ELF-1 (cell line): ENCODE measurements around the gene ARSK.
A peak's percentile ranks its signal among the peaks of the same experiment; 100 is the strongest.

ENCODE experiments used
- DNase-seq: peaks from one replicate; pipeline ENCODE4 v3.0.0-alpha.2; 2016; ENCODE audit warnings: low read depth, low spot score

ARSK gene

DNA sequence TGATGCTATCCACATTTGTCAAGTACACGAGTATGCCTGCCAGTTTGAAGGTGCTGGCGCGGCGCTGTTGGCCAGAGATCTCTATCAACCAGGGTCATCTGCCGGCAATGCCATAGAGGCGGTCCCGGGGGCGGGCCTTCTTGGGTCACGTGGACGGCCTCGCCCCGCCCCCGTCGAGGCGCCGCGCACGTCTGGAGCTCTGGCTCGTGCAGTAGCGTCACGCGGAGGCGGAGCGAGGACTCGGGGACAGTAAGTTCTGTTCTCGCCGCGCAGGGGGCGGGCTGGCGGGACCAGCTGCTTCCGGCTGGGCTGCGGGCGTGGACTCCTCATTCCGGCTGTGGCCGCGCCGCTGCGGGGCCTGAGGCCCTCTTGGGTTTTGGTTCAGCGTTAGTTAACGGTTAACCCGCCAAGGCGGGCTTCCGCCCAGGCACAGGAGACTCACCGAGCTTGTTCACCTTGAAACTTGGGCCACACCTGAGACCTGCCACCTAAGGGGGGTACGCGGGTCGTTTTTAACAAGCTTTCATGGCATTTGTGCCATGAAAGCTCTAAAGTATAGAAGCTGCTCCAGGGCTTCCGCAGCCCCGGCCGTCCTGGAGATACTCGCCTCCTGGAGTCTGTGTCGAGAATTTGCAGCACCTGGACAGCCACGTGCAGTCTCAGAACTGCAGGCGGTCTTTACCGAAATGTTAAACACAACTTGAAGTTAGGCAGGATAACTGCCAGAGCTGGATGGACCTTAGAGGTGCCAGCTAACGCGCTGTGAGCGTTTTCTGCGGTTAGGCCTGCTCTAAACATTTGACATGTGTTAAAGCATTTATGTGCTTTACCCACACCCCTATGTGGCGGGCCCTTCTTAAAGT lies 91.9 kb downstream of the ARSK start, which contains the start of gene RFESD:
TSS of gene RFESD (plus strand) at position 209 of the 863 bp plus-strand sequence. CDS start 5,495 bp downstream, outside the sequence.
- peak; percentile 98 for DNase-seq

DNA sequence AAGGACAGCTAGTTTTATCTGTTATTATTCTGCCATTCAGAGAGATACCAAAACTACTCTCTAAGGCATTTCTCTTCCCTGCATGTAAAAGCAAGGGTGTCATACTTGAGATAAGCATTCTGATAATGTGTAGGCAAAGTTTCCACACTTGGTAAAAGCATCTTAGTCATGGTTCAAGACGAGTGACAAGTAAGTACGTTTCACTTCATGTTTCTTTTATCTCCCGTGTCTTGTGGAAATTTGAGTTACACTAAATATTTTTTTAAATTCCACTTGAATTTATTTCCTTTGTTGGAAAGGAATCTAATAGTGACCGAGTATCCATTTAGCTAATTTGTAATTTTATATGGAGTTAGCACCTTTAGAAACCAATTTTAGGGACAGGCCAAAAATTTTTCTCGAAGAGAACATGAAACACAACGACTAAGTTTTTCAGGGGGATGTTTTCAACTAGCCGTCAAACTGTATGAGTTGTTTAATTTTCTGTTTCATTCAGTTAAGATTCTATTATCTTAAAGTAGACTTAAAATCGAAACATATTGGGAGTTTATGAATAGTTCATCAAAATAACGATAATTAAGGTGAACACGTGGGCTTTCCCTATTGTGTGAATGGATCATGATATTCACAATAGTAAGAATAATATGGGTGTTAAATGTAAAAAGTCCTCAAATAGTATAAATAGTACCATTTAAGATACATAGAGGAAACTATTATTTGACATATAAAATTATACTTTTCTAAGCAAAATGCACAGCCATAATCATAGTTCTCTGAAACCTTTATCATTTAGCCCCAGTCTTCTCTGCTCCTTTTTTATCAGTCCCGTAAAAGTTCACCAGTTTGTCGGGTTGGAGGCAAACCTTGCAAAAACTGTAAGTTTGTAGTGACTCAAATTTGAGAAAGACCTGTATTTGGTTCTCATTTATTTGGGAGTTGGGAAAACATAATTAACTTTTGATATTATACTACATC lies 93.3 kb downstream of the ARSK start:
- no peak for DNase-seq

DNA sequence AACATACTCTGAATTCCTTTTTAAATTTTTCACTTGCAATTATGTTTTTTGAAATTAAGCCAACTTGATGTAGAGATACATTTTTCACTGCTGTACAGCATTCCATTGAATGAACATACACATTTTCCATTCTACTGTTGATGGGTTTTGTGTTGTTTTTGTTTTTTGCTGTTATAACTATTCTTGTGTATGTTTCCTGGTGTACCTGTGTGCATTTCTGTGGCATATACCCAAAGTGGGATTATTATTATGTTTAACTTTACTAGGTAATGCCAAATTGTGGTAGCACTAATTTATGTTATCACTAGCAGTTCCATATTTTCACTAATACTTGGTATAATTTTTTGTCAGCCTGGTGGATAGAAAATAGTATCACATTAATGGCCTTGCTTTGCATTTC lies 94.4 kb downstream of the ARSK start:
- no peak for DNase-seq

DNA sequence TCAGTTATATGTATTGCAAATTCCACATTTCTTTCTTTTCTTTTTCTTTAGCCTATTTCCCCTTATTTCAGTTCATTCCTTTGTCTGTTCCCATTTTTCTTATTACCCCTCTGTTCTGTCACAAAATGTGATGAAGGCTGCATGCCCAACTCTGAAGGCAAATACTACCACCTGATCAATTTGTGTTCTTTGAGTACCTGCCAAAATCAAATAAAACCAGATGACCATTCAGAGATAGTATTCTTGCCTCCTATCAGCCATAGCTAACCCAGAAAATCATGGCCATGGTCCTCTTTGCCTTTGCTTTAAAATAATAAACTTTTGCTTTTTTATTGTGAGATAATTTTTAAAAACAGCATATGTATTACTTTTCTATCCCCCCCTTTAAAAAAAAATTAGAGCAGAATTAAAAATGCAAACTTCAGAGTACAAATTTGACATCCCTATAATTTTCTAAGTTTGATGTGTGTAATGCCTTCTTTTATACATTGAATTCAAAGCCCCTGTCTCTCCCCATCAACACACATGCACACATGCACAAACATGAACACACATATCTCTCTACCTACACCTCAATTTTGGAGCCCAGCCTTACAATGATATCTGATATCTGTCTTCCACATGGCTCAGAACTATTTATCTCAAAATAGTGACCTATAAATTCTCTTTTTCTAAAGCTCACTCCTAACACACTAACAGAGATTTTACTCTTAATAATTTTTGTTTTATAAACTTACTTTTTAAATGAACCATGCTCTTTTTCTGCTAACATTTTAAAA lies 95.1 kb downstream of the ARSK start:
- DNase-seq = no peak

DNA sequence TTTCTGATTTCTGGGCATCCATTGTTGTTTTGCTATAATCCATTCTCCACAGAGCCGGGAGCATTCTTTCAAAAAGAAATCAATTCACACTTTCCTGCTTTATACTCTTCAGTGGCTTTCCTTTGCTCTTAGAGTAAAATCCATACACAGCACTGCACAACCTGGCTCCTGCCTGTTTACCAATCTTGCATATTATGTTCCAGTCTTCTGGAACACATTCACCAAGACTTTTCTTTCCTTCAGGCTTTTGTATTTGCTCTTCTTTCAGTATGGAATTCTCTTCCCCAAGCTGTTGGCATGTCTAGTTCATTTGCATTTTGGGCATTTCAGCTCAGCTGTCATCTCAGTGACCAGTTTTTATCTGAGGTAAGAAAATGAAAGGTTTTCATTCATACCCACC lies 97.9 kb downstream of the ARSK start:
- no peak for DNase-seq

DNA sequence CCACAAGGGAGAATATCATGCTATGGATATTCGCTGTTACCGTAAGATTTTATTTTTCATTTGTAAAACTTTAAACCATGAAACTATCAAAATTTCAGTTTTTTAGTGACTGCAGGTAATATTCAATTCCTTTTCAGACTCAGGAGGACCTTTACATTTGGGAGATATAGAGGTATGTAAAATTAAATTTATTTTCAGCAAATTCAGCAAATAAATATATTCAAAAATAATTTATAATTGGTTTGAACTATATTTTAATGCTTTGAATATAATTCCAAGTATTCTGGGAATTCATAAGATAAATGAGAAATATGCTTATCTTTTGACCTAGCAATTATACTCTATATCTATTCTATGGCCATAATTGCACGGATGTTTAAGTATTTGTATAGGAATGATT lies 99.3 kb downstream of the ARSK start:
- no peak for DNase-seq
